Glomerular visceral epithelial cell (primary cell): Measurements from ENCODE around the gene KLHL30.

Source experiments
- DNase-seq: peaks from one replicate; pipeline ENCODE4 v3.0.0-alpha.2; 2016; ENCODE audit errors: extremely low spot score

The KLHL30 gene

GRCh38 chr2:238187618-238188548 lies 49.4 kb downstream of the KLHL30 start:
- DNase-seq = peak; percentile 25

GRCh38 chr2:238190445-238190844 lies 52.0 kb downstream of the KLHL30 start:
- DNase-seq = no peak
